Liver (tissue), 9 donors: Measurements from ENCODE around the gene FETUB. TPM values are rescaled to one million over a fixed set of nuclear protein-coding genes. Genes with fewer than 3 reads are reported as not detected.

Experiments
- DNase-seq: peaks from one replicate; pipeline ENCODE4 v3.0.0-alpha.2; 2017; ENCODE audit warnings: low spot score
- H3K27ac ChIP-seq, 2 donors: one replicate each; pipeline ENCODE4 v1.7.0; 2013; ENCODE audit warnings: inconsistent platforms in 2 of 2, low read length in 2 of 2, control low read depth in 1 of 2, low read depth in 1 of 2, mild to moderate bottlenecking in 1 of 2
- H3K27me3 ChIP-seq, 4 donors: one replicate each; pipeline versions ENCODE4 v1.6.1 to v1.7.0; 2013; ENCODE audit warnings: low read length in 3 of 4, inconsistent platforms in 1 of 4, mild to moderate bottlenecking in 1 of 4, moderate library complexity in 1 of 4; ENCODE audit not compliant: control insufficient read depth in 4 of 4, insufficient read depth in 4 of 4
- H3K36me3 ChIP-seq, 4 donors: one replicate each; pipeline versions ENCODE4 v1.6.1 to v1.7.0; 2013; ENCODE audit warnings: low read length in 3 of 4, mild to moderate bottlenecking in 3 of 4, low read depth in 1 of 4, moderate library complexity in 1 of 4; ENCODE audit not compliant: control insufficient read depth in 4 of 4, insufficient read depth in 3 of 4
- H3K4me1 ChIP-seq, 4 donors: one replicate each; pipeline versions ENCODE4 v1.6.1 to v1.7.0; 2013; ENCODE audit warnings: low read length in 3 of 4, mild to moderate bottlenecking in 3 of 4, moderate library complexity in 1 of 4; ENCODE audit not compliant: control insufficient read depth in 4 of 4, insufficient read depth in 4 of 4
- H3K4me3 ChIP-seq, 3 donors: one replicate each; pipeline versions ENCODE4 v1.6.1 to v1.7.0; 2013; ENCODE audit warnings: low read length in 3 of 3, control low read depth in 1 of 3, low read depth in 1 of 3, mild to moderate bottlenecking in 1 of 3
- H3K9ac ChIP-seq, 2 donors: one replicate each; pipeline ENCODE4 v1.7.0; 2013; ENCODE audit warnings: low read length in 2 of 2, mild to moderate bottlenecking in 2 of 2, moderate library complexity in 2 of 2, control low read depth in 1 of 2, low read depth in 1 of 2
- H3K9me3 ChIP-seq, 4 donors: one replicate each; pipeline versions ENCODE4 v1.6.1 to v1.7.0; 2013; ENCODE audit warnings: low read length in 3 of 4; ENCODE audit not compliant: control insufficient read depth in 4 of 4
- CTCF ChIP-seq: fragments of 150-350 bp; IDR thresholded peaks from 2 replicates; pipeline ENCODE4 v1.5.1; 2017; ENCODE audit warnings: improper control_type of control experiment, low read depth, low read length; ENCODE audit not compliant: missing input control
- FOXA1 ChIP-seq: IDR thresholded peaks from 2 replicates; pipeline ENCODE4 v1.6.1; 2016; ENCODE audit warnings: antibody characterized with exemption
- FOXA2 ChIP-seq: IDR thresholded peaks from 2 replicates; pipeline ENCODE4 v1.6.1; 2016; ENCODE audit warnings: antibody characterized with exemption
- GABPA ChIP-seq, 2 donors: IDR thresholded peaks in 1 of 2; conservative IDR thresholded peaks in 1 of 2; 2 replicates each; pipeline ENCODE4 v1.6.1; 2016; ENCODE audit warnings: antibody characterized with exemption in 2 of 2, mild to moderate bottlenecking in 1 of 2, moderate library complexity in 1 of 2
- HNF4A ChIP-seq, 2 donors: conservative IDR thresholded peaks; 2 replicates each; pipeline ENCODE4 v1.6.1; 2016; ENCODE audit warnings: antibody characterized with exemption in 2 of 2, mild to moderate bottlenecking in 2 of 2
- HNF4G ChIP-seq: IDR thresholded peaks from 2 replicates; pipeline ENCODE4 v1.6.1; 2016; ENCODE audit warnings: antibody characterized with exemption
- RAD21 ChIP-seq, 2 donors: IDR thresholded peaks; 2 replicates each; pipeline ENCODE4 v1.6.1; 2016; ENCODE audit warnings: antibody characterized with exemption in 2 of 2, mild to moderate bottlenecking in 2 of 2
- RXRA ChIP-seq, 2 donors: IDR thresholded peaks; 2 replicates each; pipeline ENCODE4 v1.6.1; 2017 to 2018; ENCODE audit warnings: antibody characterized with exemption in 2 of 2, mild to moderate bottlenecking in 1 of 2
- SP1 ChIP-seq: IDR thresholded peaks from 2 replicates; pipeline ENCODE4 v1.6.1; 2018; ENCODE audit warnings: antibody characterized with exemption, mild to moderate bottlenecking
- TAF1 ChIP-seq: conservative IDR thresholded peaks from 2 replicates; pipeline ENCODE4 v1.6.1; 2016; ENCODE audit warnings: antibody characterized with exemption, mild to moderate bottlenecking
- WGBS: extraction: QIAGEN DNeasy Blood & Tissue Kit; methylation state at CpG from one replicate; pipeline ENCODE4 v1.1.7; 2013; 5-methylcytosine and 5-hydroxymethylcytosine counted together
- polyA plus RNA-seq, 2 donors: library from polyadenylated mRNA; stranded (reverse) in 1 of 2; unstranded in 1 of 2; fragments of 200-250 nt in 1 of 2; fragments of >200 nt in 1 of 2; fragmentation: Nextera tagmentation in 1 of 2; extraction: Ambion mirVana in 1 of 2; gene quantifications; one replicate each; pipeline versions ENCODE4 v1.2.1 to v1.2.3, GENCODE V29; 2013 to 2015
- total RNA-seq, 2 donors: library from RNA; depleted of rRNA; stranded (reverse); fragments of >200 nt; gene quantifications; one replicate each; pipeline ENCODE4 v1.2.3, GENCODE V29; 2014
- TF ChIP-seq, protein P1 (sequence below): IDR thresholded peaks from 2 replicates; pipeline ENCODE4 v1.6.1; 2016; ENCODE audit warnings: antibody characterized with exemption
- donor health status: healthy.
- donor health status: healthy.
- donor health status: healthy.
- donor health status: healthy.
- donor health status: healthy.

FETUB gene
- total and polyA plus RNA-seq, 4 donors = 3.1 to 28.6 (median 9.4) TPM

DNA sequence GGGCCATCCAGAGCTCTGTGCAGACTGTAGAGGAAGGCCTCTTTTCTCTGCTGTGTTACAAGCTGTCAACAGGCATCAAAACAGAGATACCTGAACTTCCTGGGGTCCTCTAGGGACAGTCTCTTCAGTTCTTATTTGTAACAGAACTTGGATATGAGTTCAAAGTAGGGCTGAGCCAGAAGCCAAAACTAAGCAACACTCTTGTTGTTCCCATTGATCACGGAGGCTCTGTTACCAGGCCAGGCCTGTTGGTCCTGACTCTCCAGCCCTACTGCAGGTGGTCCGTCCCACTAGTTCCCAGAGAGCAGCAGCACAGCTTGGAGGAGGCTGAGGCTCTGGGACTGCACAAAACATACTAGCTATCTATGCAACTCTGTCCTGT lies 40.4 kb upstream of the FETUB start:
- TF ChIP-seq CTCF = no peak
- TF ChIP-seq HNF4G = peak; percentile 3
- no peak for TF ChIP-seq TAF1
- peak; percentile 5 for TF ChIP-seq SP1
- no peak for DNase-seq
- H3K4me3 ChIP-seq = peak overlapping the region in 1 of 3 donors; percentile 15
- WGBS = 41% methylated on average over 2 of the region's 2 CpGs
- peak overlapping the region; percentile 78 to 84 for H3K27ac ChIP-seq
- H3K27me3 ChIP-seq = no peaks in the 10 kb centered on the region
- peak overlapping the region; percentile 25 to 57 for H3K9ac ChIP-seq
- H3K36me3 ChIP-seq = no peaks in the 10 kb centered on the region
- H3K4me1 ChIP-seq = peaks cover 16 to 70% (median 51%) of the 10 kb centered on the region in 4 donors
- no peaks in the 10 kb centered on the region for H3K9me3 ChIP-seq

DNA sequence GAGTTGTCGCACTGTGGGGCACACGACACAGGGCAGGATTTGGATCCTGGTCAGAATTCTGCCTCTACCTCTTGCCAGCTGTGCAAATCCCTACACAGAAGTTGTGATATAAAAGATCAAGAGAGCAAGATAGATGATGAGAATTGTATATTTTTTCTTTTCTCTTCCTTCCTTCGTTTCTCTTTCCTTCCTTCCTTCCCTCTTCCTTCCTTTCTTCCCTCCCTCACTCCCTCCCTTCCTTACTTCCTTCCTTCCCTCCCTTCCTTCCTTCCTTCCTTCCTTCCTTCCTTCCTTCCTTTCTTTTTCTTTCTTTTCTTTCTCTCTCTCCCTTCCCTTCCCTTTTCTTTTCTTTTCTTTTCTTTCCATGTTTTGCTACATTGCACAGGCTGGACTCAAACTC lies 39.3 kb upstream of the FETUB start:
- Histone ChIP-seq H3K4me1 (peaks cover 18 to 73% (median 58%) of the 10 kb centered on the region in 4 donors), H3K4me3 (no peak overlapping the region), H3K36me3 (no peaks in the 10 kb centered on the region), H3K27me3 (no peaks in the 10 kb centered on the region), H3K9ac (no peak overlapping the region), H3K27ac (peak overlapping the region; percentile 78 to 84), H3K9me3 (no peaks in the 10 kb centered on the region)
- DNase-seq = no peak
- WGBS = 27% methylated on average over 3 of the region's 3 CpGs
- no peak for TF ChIP-seq FOXA2
- TF ChIP-seq FOXA1 = no peak
- TF ChIP-seq HNF4A (conservative IDR thresholded peaks at IDR 0.05) = no peak
- no peak for TF ChIP-seq RAD21 (IDR thresholded peaks at IDR 0.05)
- no peak for TF ChIP-seq HNF4G
- no peak for TF ChIP-seq GABPA (IDR thresholded peaks at IDR 0.05 in 1 of 2, conservative IDR thresholded peaks at IDR 0.05 in 1 of 2)

DNA sequence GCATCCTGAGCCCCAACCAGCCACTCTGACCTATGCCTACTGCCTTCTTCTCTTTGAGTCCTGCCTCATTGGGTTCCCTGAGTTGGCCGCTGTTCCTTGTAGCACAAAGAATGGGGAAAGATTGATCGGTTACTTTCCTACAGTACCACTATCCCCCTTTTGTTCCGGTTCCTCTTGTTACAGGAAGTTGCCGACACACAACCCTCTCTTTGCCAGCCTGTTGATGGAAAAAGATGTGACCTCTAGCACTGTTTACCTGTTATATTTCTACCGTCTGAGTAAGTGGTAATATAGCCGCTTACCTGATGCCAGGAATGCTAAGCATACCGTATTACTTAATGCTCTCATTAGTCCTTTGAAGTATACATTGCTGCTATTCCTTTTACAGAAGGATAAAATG lies 37.0 kb upstream of the FETUB start:
- Histone ChIP-seq H3K9ac (no peak overlapping the region), H3K4me1 (peaks cover 12 to 81% (median 51%) of the 10 kb centered on the region in 4 donors), H3K27me3 (no peaks in the 10 kb centered on the region), H3K9me3 (no peaks in the 10 kb centered on the region), H3K4me3 (no peak overlapping the region), H3K27ac (peak overlapping the region; percentile 32 to 94), H3K36me3 (no peaks in the 10 kb centered on the region)
- TF ChIP-seq FOXA2 (peak; percentile 22), GABPA (IDR thresholded peaks at IDR 0.05 in 1 of 2, conservative IDR thresholded peaks at IDR 0.05 in 1 of 2) (peak; percentile 34 to 42), SP1 (peak; percentile 69), RXRA (IDR thresholded peaks at IDR 0.05) (peak; percentile 35 to 51), HNF4G (no peak), HNF4A (conservative IDR thresholded peaks at IDR 0.05) (peak; percentile 8 to 41)
- TF ChIP-seq, protein P1, sequence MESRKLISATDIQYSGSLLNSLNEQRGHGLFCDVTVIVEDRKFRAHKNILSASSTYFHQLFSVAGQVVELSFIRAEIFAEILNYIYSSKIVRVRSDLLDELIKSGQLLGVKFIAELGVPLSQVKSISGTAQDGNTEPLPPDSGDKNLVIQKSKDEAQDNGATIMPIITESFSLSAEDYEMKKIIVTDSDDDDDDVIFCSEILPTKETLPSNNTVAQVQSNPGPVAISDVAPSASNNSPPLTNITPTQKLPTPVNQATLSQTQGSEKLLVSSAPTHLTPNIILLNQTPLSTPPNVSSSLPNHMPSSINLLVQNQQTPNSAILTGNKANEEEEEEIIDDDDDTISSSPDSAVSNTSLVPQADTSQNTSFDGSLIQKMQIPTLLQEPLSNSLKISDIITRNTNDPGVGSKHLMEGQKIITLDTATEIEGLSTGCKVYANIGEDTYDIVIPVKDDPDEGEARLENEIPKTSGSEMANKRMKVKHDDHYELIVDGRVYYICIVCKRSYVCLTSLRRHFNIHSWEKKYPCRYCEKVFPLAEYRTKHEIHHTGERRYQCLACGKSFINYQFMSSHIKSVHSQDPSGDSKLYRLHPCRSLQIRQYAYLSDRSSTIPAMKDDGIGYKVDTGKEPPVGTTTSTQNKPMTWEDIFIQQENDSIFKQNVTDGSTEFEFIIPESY = no peak
- no peak for DNase-seq
- 73% methylated on average over 7 of the region's 7 CpGs for WGBS
